Raji (cell line): ENCODE data around the gene DUSP15.

ENCODE experiments used
- POLR2A ChIP-seq: IDR thresholded peaks from 2 replicates; pipeline ENCODE4 v1.6.1; 2011; ENCODE audit warnings: low read depth, low read length, control low read depth; ENCODE audit not compliant: insufficient read depth

DUSP15 gene

GRCh38 chr20:31857861-31858759 lies 12.2 kb downstream of the DUSP15 start:
- no peak for TF ChIP-seq POLR2A

- TF ChIP-seq POLR2A, result no peak
These were observed 13.8 kb downstream of the DUSP15 start for GRCh38 chr20:31856516-31856915.

- TF ChIP-seq POLR2A, result no peak
These were observed 16.8 kb downstream of the DUSP15 start for GRCh38 chr20:31853481-31853880.

- TF ChIP-seq POLR2A, result no peak
These were observed 18.9 kb downstream of the DUSP15 start for GRCh38 chr20:31851240-31851955.

- no peak for TF ChIP-seq POLR2A
These were observed 20.9 kb downstream of the DUSP15 start for GRCh38 chr20:31849306-31849930.

- no peak for TF ChIP-seq POLR2A
These were observed 22.0 kb downstream of the DUSP15 start for GRCh38 chr20:31848088-31848999.

GRCh38 chr20:31846793-31847138 lies 23.6 kb downstream of the DUSP15 start:
- TF ChIP-seq POLR2A, result no peak

- TF ChIP-seq POLR2A, result no peak
These were observed 24.9 kb downstream of the DUSP15 start, which contains the start of gene FOXS1 for GRCh38 chr20:31845300-31845863. FOXS1 (minus strand) TSS chr20:31845604; CDS start chr20:31845542, 62 bp downstream.

- TF ChIP-seq POLR2A, result no peak
These were observed 25.5 kb downstream of the DUSP15 start for GRCh38 chr20:31844737-31845299.

- TF ChIP-seq POLR2A, result no peak
These were observed 26.4 kb downstream of the DUSP15 start for GRCh38 chr20:31843881-31844280.

GRCh38 chr20:31843288-31843687 lies 27.0 kb downstream of the DUSP15 start:
- no peak for TF ChIP-seq POLR2A

- no peak for TF ChIP-seq POLR2A
These were observed 27.7 kb downstream of the DUSP15 start for GRCh38 chr20:31842471-31843157.

GRCh38 chr20:31841928-31842327 lies 28.4 kb downstream of the DUSP15 start:
- TF ChIP-seq POLR2A, result no peak
